Lower lobe of right lung (tissue), 2 donors: Measurements from ENCODE around the gene GGNBP2. TPM values are rescaled to one million over a fixed set of nuclear protein-coding genes. Genes with fewer than 3 reads are reported as not detected.

Experiments
- ATAC-seq, 2 donors: fragments of 200-7000 bp; cut with Tn5 transposase; one replicate each; pipeline ENCODE4 v1.9.1; 2020 to 2022; ENCODE audit warnings: mild to moderate bottlenecking in 2 of 2, moderate library complexity in 2 of 2
- DNase-seq: peaks from one replicate; pipeline ENCODE4 v3.0.0-alpha.2; 2020
- H3K27ac ChIP-seq: fragments of 200-600 bp; one replicate; pipeline ENCODE4 v1.8.0; 2022
- H3K27me3 ChIP-seq: fragments of 200-600 bp; one replicate; pipeline ENCODE4 v1.8.0; 2022; ENCODE audit warnings: low read depth
- H3K36me3 ChIP-seq: fragments of 200-600 bp; one replicate; pipeline ENCODE4 v1.8.0; 2022; ENCODE audit warnings: mild to moderate bottlenecking
- H3K4me1 ChIP-seq: fragments of 200-600 bp; one replicate; pipeline ENCODE4 v1.8.0; 2022
- H3K4me3 ChIP-seq: fragments of 200-600 bp; one replicate; pipeline ENCODE4 v1.8.0; 2022; ENCODE audit warnings: mild to moderate bottlenecking
- H3K9me3 ChIP-seq: fragments of 200-600 bp; one replicate; pipeline ENCODE4 v1.8.0; 2022
- intact Hi-C: fragments of 100-400 bp; cut with DNase I; formaldehyde crosslinking; loops from one replicate; pipeline ENCODE4 v1.11.0; 2022
- total RNA-seq: library from RNA; stranded (reverse); fragmentation: NEBNext Ultra II Directional; extraction: Animal tissue kit (Norgen Biotek cat#: 25700); gene quantifications from one replicate; pipeline ENCODE4 v1.2.1, GENCODE V29; 2021
- TF ChIP-seq, protein P1 (sequence below): fragments of 200-600 bp; IDR thresholded peaks from one replicate; pipeline ENCODE4 v1.8.0; 2022; ENCODE audit warnings: antibody characterized with exemption, mild to moderate bottlenecking
- donor health status: DM: no; HTN: yes; CAD: no; lungs with severe emphysema.

Gene GGNBP2
- total RNA-seq, 1 donor from 2014 or later = 74.8 TPM

DNA sequence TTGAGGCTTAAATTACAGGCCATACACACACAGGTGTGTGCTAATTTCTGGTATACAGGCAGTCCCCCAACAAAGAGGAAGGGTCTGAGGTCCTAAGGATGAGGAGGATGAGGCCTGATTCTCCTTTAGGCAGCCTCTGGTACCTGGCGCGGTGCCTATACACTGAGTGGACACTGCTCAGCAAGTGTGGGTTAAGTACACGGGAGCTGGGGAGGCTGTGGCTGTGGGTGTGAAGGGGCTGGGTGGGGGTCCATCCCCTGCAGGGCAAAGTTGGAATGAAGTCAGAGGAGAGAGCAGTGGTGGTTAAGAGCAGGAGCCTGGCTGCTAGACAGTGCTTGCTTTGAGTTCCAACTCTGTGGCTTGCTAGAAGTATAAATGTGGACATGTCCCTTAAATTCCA, 67.6 kb downstream of the GGNBP2 start:
- Histone ChIP-seq H3K27ac (no peak overlapping the region), H3K36me3 (no peaks in the 10 kb centered on the region), H3K9me3 (no peaks in the 10 kb centered on the region), H3K4me1 (peaks cover 10% of the 10 kb centered on the region), H3K27me3 (peaks cover 11% of the 10 kb centered on the region), H3K4me3 (no peak overlapping the region)
- no peak for DNase-seq
- intact Hi-C loops = no loop called here
- TF ChIP-seq, protein P1, sequence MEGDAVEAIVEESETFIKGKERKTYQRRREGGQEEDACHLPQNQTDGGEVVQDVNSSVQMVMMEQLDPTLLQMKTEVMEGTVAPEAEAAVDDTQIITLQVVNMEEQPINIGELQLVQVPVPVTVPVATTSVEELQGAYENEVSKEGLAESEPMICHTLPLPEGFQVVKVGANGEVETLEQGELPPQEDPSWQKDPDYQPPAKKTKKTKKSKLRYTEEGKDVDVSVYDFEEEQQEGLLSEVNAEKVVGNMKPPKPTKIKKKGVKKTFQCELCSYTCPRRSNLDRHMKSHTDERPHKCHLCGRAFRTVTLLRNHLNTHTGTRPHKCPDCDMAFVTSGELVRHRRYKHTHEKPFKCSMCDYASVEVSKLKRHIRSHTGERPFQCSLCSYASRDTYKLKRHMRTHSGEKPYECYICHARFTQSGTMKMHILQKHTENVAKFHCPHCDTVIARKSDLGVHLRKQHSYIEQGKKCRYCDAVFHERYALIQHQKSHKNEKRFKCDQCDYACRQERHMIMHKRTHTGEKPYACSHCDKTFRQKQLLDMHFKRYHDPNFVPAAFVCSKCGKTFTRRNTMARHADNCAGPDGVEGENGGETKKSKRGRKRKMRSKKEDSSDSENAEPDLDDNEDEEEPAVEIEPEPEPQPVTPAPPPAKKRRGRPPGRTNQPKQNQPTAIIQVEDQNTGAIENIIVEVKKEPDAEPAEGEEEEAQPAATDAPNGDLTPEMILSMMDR = no peak
- ATAC-seq = no peak

DNA sequence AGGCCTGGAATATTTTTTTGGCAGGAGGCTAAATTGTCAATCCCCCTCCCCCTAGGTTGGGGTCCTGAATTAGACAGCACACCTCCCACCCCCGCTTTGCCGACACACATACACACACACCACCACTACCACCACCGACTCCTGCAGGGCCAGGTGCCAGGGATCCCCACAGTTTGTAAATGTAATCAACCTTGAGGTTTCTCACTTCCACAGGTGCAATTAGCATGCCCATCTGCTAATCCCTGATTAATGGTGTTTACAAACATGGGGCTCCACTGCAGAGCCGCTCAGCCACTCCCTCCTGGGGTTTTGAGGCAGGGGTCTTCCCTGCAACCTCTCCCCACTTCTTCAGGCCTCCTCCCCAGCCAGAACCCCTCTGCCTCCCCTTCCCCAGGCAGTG, 68.4 kb downstream of the GGNBP2 start:
- Histone ChIP-seq H3K27me3 (peaks cover 11% of the 10 kb centered on the region), H3K9me3 (no peaks in the 10 kb centered on the region), H3K36me3 (no peaks in the 10 kb centered on the region), H3K4me3 (no peak overlapping the region), H3K27ac (no peak overlapping the region), H3K4me1 (peaks cover 10% of the 10 kb centered on the region)
- TF ChIP-seq, protein P1 = no peak
- intact Hi-C loops = no loop called here
- DNase-seq (no peak), ATAC-seq (no peak)

DNA sequence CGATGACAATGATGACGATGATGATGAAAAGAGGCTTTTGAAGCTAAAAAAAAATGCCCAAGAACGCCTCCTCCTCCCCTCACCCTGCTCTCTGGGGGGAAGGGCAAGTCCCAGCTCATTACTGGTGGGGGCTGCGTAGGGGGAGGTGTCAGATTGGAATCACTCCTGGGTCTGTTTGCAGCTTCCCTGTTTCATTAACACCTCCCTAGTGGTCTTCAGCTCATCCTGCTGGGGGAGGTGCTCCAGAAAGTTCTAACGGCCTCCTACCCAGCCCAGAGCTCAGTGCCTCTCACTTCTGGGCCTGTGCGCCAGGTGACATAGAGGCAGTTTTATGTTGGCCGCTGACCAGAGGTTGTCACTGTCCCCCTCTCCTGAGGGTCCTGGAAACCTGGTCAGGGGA, 69.4 kb downstream of the GGNBP2 start:
- no peaks in the 10 kb centered on the region for H3K36me3 ChIP-seq
- H3K27ac ChIP-seq = no peak overlapping the region
- H3K27me3 ChIP-seq = peaks cover 17% of the 10 kb centered on the region
- peaks cover 3% of the 10 kb centered on the region for H3K4me1 ChIP-seq
- ATAC-seq (no peak), DNase-seq (no peak)
- H3K4me3 ChIP-seq = no peak overlapping the region
- intact Hi-C loops = no loop called here
- TF ChIP-seq, protein P1 = no peak
- no peaks in the 10 kb centered on the region for H3K9me3 ChIP-seq

DNA sequence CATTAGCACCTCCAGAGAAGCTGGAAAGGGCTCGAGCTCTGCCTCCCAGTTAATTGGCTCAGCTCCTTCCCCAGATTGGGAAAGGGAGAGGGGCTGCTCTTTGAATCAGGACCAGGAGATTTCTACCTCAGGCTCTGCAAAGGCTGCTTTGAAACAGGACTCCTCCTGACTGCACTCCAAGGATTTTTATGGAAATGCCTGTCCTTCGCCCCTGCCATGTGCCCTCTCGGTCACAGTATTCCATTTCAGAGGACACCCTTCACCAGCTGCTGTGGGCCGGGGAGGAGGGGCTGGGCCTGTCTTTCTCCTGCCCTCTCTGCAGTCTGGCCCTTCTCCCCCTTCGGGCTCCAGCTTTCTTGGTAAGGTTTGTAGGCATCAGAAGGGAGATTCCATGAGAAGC, 70.2 kb downstream of the GGNBP2 start:
- no peak overlapping the region for H3K27ac ChIP-seq
- no peak overlapping the region for H3K4me3 ChIP-seq
- DNase-seq (no peak), ATAC-seq (no peak)
- no peaks in the 10 kb centered on the region for H3K9me3 ChIP-seq
- intact Hi-C loops = no loop called here
- no peaks in the 10 kb centered on the region for H3K4me1 ChIP-seq
- H3K27me3 ChIP-seq = peaks cover 17% of the 10 kb centered on the region
- H3K36me3 ChIP-seq = no peaks in the 10 kb centered on the region
- TF ChIP-seq, protein P1 = no peak

DNA sequence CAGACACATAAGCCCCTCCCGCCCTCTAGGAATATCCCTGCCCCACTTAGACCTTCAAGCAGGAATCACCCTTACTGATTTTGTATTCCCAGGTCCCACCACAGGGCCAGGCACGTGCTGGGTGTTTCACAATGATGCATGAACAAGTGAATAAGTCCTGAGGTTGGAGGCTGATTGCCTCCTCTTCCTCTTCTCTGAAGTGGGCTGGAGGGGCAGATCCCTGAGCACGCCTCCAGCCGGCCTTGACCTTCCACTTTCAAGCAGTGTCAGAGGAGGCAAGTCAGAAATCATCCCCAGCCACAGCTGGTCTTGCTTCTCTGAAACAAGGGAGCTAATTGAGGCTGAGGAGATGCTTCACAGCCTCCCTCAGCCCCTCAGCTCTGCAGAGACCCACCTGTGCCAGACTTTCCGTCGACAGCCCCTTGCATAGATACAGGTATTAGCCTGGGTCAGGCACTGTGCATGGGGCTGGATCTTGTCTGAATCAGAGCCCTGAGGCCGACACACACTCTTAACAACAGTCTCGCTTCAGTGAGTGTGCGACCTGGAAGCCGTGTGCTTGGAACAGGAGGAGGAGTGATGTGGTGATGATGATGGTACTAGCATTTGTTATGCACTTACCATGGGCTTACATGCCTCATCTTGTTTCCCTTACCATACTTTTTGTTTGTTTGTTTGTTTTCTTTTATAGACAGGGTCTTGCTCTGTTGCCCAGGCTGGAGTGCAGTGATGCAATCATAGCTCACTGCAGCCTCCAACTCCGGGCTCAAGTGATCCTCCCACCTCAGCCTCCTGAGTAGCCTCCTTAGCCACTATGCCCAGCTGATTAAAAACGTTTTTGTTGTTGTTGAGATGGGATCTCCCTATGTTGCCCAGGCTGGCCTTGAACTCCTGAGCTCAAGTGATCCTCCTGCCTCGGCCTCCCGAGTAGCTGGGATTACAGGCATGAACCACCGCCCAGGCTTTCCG, 71.6 kb downstream of the GGNBP2 start:
- H3K9me3 ChIP-seq = no peaks in the 10 kb centered on the region
- no peaks in the 10 kb centered on the region for H3K4me1 ChIP-seq
- TF ChIP-seq, protein P1 = no peak
- intact Hi-C loops = no loop called here
- H3K4me3 ChIP-seq = no peak overlapping the region
- no peak for ATAC-seq
- no peaks in the 10 kb centered on the region for H3K36me3 ChIP-seq
- H3K27ac ChIP-seq = no peak overlapping the region
- peaks cover 17% of the 10 kb centered on the region for H3K27me3 ChIP-seq
- no peak for DNase-seq
